SK-N-SH (cell line): Measurements from ENCODE around the gene NT5DC2. TPM values are rescaled to one million over a fixed set of nuclear protein-coding genes. Genes with fewer than 3 reads are reported as not detected.

Experiments used
- CTCF ChIA-PET: fragments of 300-600, 350-600 bp; formaldehyde crosslinking; extraction: SDS; loops from one replicate; lab custom pipeline; 2021; lab: Yijun Ruan, JAX
- POLR2A ChIA-PET: fragments of 350-600 bp; sonication (Branson Sonifier 250); formaldehyde crosslinking; extraction: SDS; loops from one replicate; lab custom pipeline; 2020; ENCODE audit warnings: antibody characterized with exemption, inconsistent platforms; lab: Yijun Ruan, JAX
- DNase-seq: peaks from one replicate; pipeline ENCODE4 v3.0.0; 2012
- H2AFZ ChIP-seq: fragments of 200-600 bp; sonication (generic); 2 replicates; pipeline ENCODE4 v1.8.1; 2016; ENCODE audit warnings: antibody characterized with exemption, mild to moderate bottlenecking, low read depth
- H3F3A ChIP-seq: fragments of 200-600 bp; sonication (generic); replicated peaks from 2 replicates; pipeline ENCODE3; 2016; ENCODE audit warnings: antibody characterized with exemption, mild to moderate bottlenecking; ENCODE audit not compliant: insufficient read depth
- H3K27ac ChIP-seq, 2 experiments: fragments of 200-500 bp in 1 of 2; fragments of 200-600 bp in 1 of 2; sonication (Bioruptor generic) in 1 of 2; sonication (generic), shearing (Covaris generic) in 1 of 2; 2 replicates each; pipeline versions ENCODE4 v1.5.1 to v1.6.1; 2014 to 2016; ENCODE audit warnings: low read depth in 2 of 2, inconsistent platforms in 1 of 2, low read length in 1 of 2, mild to moderate bottlenecking in 1 of 2, mixed read lengths in 1 of 2
- H3K27me3 ChIP-seq: fragments of 200-600 bp; sonication (generic), shearing (Covaris generic); 2 replicates; pipeline ENCODE4 v1.6.1; 2016; ENCODE audit warnings: mixed run types; ENCODE audit not compliant: insufficient read depth
- H3K36me3 ChIP-seq, 2 experiments: fragments of 200-500 bp in 1 of 2; fragments of 200-600 bp in 1 of 2; sonication (Bioruptor generic) in 1 of 2; sonication (generic) in 1 of 2; replicated peaks in 1 of 2; 2 replicates each; pipeline versions ENCODE3 to v1.5.1; 2014 to 2016; ENCODE audit warnings: low read length in 1 of 2, mild to moderate bottlenecking in 1 of 2; ENCODE audit not compliant: insufficient read depth in 2 of 2, control insufficient read depth in 1 of 2
- H3K4me1 ChIP-seq, 2 experiments: fragments of 200-500 bp in 1 of 2; fragments of 200-600 bp in 1 of 2; sonication (Bioruptor generic) in 1 of 2; sonication (generic), shearing (Covaris generic) in 1 of 2; 2 replicates each; pipeline versions ENCODE4 v1.5.1 to v1.6.1; 2014 to 2016; ENCODE audit warnings: low read depth in 1 of 2, low read length in 1 of 2, mixed run types in 1 of 2; ENCODE audit not compliant: insufficient read depth in 2 of 2, control insufficient read depth in 1 of 2
- H3K4me2 ChIP-seq: fragments of 200-600 bp; sonication (generic), shearing (Covaris generic); 2 replicates; pipeline ENCODE4 v1.6.1; 2017; ENCODE audit warnings: mixed run types
- H3K4me3 ChIP-seq, 2 experiments: fragments of 200-500 bp in 1 of 2; fragments of 200-600 bp in 1 of 2; sonication (Bioruptor generic) in 1 of 2; sonication (generic), shearing (Covaris generic) in 1 of 2; 2 replicates each; pipeline versions ENCODE4 v1.5.1 to v1.8.1; 2014 to 2016; ENCODE audit warnings: low read depth in 2 of 2, inconsistent platforms in 1 of 2, low read length in 1 of 2, mild to moderate bottlenecking in 1 of 2, mixed read lengths in 1 of 2, moderate library complexity in 1 of 2
- H3K79me2 ChIP-seq: fragments of 200-600 bp; sonication (generic); 2 replicates; pipeline ENCODE4 v1.8.1; 2017; ENCODE audit warnings: mild to moderate bottlenecking; ENCODE audit not compliant: insufficient read depth
- H3K9ac ChIP-seq: fragments of 200-600 bp; sonication (generic); 2 replicates; pipeline ENCODE4 v1.6.1; 2017; ENCODE audit warnings: mixed run types
- H3K9me2 ChIP-seq: fragments of 200-600 bp; sonication (generic); 2 replicates; pipeline ENCODE4 v1.6.1; 2017; ENCODE audit warnings: mixed run types
- H3K9me3 ChIP-seq: fragments of 200-600 bp; sonication (generic); 2 replicates; pipeline ENCODE4 v1.6.1; 2017; ENCODE audit warnings: mixed run types, mild to moderate bottlenecking, moderate library complexity
- H4K20me1 ChIP-seq: fragments of 200-600 bp; sonication (generic); 2 replicates; pipeline ENCODE4 v1.6.1; 2017; ENCODE audit warnings: mild to moderate bottlenecking, mixed run types; ENCODE audit not compliant: insufficient read depth
- CHD2 ChIP-seq: fragments of 150-350 bp; IDR thresholded peaks from 2 replicates; pipeline ENCODE4 v1.6.1; 2018; ENCODE audit warnings: low read length; ENCODE audit not compliant: partially characterized antibody
- ELF1 ChIP-seq: IDR thresholded peaks from 2 replicates; pipeline ENCODE4 v1.4.0; 2012
- FOSL2 ChIP-seq: IDR thresholded peaks from 2 replicates; pipeline ENCODE4 v1.4.0; 2012; ENCODE audit warnings: low read depth, mild to moderate bottlenecking, moderate library complexity, borderline replicate concordance
- FOXM1 ChIP-seq: IDR thresholded peaks from 2 replicates; pipeline ENCODE4 v1.4.0; 2012; ENCODE audit warnings: low read depth, mild to moderate bottlenecking
- GATA2 ChIP-seq: sonication (generic); formaldehyde crosslinking; IDR thresholded peaks from 2 replicates; pipeline ENCODE4 v1.5.0; 2020; ENCODE audit warnings: mild to moderate bottlenecking, missing genetic modification reagents
- MEF2A ChIP-seq: IDR thresholded peaks from 2 replicates; pipeline ENCODE4 v1.4.0; 2012; ENCODE audit warnings: low read depth, borderline replicate concordance
- NFIC ChIP-seq: IDR thresholded peaks from 2 replicates; pipeline ENCODE4 v1.4.0; 2012; ENCODE audit warnings: borderline replicate concordance
- NRF1 ChIP-seq: IDR thresholded peaks from 2 replicates; pipeline ENCODE4 v1.6.1; 2012; ENCODE audit warnings: low read depth, mild to moderate bottlenecking, low read length
- POLR2AphosphoS5 ChIP-seq: IDR thresholded peaks from 2 replicates; pipeline ENCODE4 v1.6.1; 2012; ENCODE audit warnings: low read depth, low read length
- RAD21 ChIP-seq: IDR thresholded peaks from 2 replicates; pipeline ENCODE4 v1.6.1; 2012; ENCODE audit warnings: mild to moderate bottlenecking, low read length
- RCOR1 ChIP-seq: fragments of 150-350 bp; IDR thresholded peaks from 2 replicates; pipeline ENCODE4 v1.6.1; 2017; ENCODE audit warnings: antibody characterized with exemption, low read length
- TAF1 ChIP-seq: IDR thresholded peaks from 2 replicates; pipeline ENCODE4 v1.6.1; 2012; ENCODE audit warnings: low read depth, mild to moderate bottlenecking, low read length, moderate library complexity, borderline replicate concordance
- USF2 ChIP-seq: fragments of 150-350 bp; IDR thresholded peaks from 2 replicates; pipeline ENCODE4 v1.6.1; 2017; ENCODE audit warnings: antibody characterized with exemption, low read length, low read depth, borderline replicate concordance
- WGBS: methylation state at CpG from one replicate; pipeline ENCODE4 v1.1.6; 2017; ENCODE audit warnings: low lambda C conversion rate; 5-methylcytosine and 5-hydroxymethylcytosine counted together
- polyA plus RNA-seq, 3 experiments: library from polyadenylated mRNA; depleted of rRNA; stranded (reverse); fragments of >200 nt; gene quantifications; 2 replicates each; pipeline ENCODE4 v1.2.3, GENCODE V29; 2012
- TF ChIP-seq, protein P1 (sequence below): IDR thresholded peaks from 2 replicates; pipeline ENCODE4 v1.4.0; 2012; ENCODE audit warnings: low read depth, borderline replicate concordance
- TF ChIP-seq, protein P2 (sequence below): IDR thresholded peaks from 2 replicates; pipeline ENCODE4; 2012

Gene NT5DC2
- polyA plus RNA-seq, 1 of the 3 experiments (the other 2 are of a cell fraction): 113 TPM

DNA sequence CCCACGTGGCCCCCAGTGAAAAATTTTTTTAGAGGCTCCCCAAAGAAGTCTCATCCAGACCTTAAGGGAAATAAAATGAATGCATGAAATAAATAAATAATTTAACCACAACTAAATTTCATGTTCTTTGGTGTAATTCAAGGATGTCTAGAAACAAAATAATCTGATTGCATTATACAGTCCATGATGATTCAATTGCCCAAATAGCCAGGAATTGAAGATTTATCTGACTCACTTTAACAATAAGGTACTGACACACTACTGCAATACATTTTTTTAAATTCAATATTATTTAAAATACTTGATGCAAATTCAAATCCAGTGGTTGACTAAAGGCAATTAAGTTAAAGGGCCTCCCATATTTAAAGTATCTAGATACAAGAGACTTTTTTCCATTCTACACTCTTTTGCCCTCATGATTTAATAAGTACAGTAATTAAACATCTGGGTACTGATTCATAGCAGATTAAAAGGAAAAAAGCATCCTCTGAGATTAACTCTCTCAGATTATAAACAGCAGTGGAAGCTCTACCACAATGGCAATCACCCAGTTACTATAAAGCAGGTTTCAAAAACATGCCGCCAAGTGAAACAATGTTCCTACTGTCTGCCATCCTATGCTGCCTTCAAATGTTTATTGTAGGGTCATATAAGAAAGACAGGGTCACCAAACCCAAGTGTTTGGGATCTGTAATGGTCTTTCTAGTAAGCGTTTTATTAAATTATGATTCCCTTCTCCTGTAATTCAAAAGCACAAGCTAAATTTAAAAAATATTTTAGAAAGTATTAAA lies 12.6 kb upstream of the NT5DC2 start (continued):
- TF ChIP-seq, protein P1, sequence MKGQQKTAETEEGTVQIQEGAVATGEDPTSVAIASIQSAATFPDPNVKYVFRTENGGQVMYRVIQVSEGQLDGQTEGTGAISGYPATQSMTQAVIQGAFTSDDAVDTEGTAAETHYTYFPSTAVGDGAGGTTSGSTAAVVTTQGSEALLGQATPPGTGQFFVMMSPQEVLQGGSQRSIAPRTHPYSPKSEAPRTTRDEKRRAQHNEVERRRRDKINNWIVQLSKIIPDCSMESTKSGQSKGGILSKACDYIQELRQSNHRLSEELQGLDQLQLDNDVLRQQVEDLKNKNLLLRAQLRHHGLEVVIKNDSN: no peak

DNA sequence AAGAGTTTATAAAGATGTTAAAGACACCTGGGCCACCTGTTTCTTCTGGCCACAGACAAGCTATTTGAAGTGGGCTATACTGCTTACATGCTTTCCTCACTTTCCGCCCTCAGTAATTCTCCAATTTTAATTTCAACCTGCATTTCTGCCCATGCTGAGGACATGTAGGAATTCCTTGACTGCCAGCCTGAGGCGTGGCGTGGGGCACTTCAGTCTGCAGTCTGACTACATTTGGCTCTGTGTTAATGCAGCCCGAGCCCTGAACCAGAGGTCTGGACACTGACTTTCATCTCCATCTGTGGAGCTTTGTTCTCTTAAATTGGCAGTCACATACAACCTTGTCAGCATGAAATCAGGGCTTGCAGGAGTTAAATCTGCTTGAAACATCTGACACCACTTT lies 11.3 kb upstream of the NT5DC2 start:
- WGBS: 88% methylated on average over 4 of the region's 4 CpGs
- Histone ChIP-seq H3K4me2 (no peak overlapping the region), H3K9me3 (no peaks in the 10 kb centered on the region), H3K27me3 (no peaks in the 10 kb centered on the region), H3F3A (peaks cover 53% of the 10 kb centered on the region), H2AFZ (no peak overlapping the region), H3K4me1 (peaks cover 2 to 10% of the 10 kb centered on the region in 2 experiments), H3K9me2 (no peaks in the 10 kb centered on the region), H3K4me3 (no peak overlapping the region), H3K36me3 (peaks cover 39 to 71% of the 10 kb centered on the region in 2 experiments), H3K9ac (no peak overlapping the region), H3K27ac (peak overlapping the region; percentile 50 to 70; a peak in 2 of 4 replicates), H3K79me2 (peaks cover 55% of the 10 kb centered on the region; the same call in 1 of the 2 replicates), H4K20me1 (peaks cover 9% of the 10 kb centered on the region)
- no peak for DNase-seq
- TF ChIP-seq NFIC (no peak), FOXM1 (no peak), NRF1 (no peak), TAF1 (no peak), USF2 (no peak), RAD21 (no peak), GATA2 (no peak), RCOR1 (no peak), CHD2 (no peak), MEF2A (no peak), ELF1 (no peak), FOSL2 (no peak), POLR2AphosphoS5 (no peak)
- TF ChIP-seq, protein P2, sequence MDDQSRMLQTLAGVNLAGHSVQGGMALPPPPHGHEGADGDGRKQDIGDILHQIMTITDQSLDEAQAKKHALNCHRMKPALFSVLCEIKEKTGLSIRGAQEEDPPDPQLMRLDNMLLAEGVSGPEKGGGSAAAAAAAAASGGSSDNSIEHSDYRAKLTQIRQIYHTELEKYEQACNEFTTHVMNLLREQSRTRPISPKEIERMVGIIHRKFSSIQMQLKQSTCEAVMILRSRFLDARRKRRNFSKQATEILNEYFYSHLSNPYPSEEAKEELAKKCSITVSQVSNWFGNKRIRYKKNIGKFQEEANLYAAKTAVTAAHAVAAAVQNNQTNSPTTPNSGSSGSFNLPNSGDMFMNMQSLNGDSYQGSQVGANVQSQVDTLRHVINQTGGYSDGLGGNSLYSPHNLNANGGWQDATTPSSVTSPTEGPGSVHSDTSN: no peak
- TF ChIP-seq, protein P1: no peak
- ChIA-PET CTCF (interaction anchor here (1.0 to 1.3 kb wide), 2 partner anchors 10 to 73 kb away, joined by 3 to 4 read pairs; no protein-coding TSS in a partner anchor), POLR2A (no interaction called here)
